Pancreas (tissue), 10 donors: ENCODE measurements around the gene F11R. TPM values are rescaled to one million over a fixed set of nuclear protein-coding genes. Genes with fewer than 3 reads are reported as not detected.
"Not testable (repeated sequence)": the region's sequence is repeated elsewhere in the genome, so short reads cannot be mapped to it uniquely, and the experiment has no call there.

Experiments used
- ATAC-seq, 4 donors: fragments of 200-7000 bp; cut with Tn5 transposase; one replicate each; pipeline versions ENCODE4 v1.8.0 to v1.9.1; 2020; ENCODE audit warnings: mild to moderate bottlenecking in 4 of 4, moderate library complexity in 4 of 4
- DNase-seq, 6 donors: peaks; one replicate each; pipeline ENCODE4 v3.0.0-alpha.2; 2020
- FAIRE-seq: peaks from 2 replicates; lab custom pipeline; 2012; peaks lifted over from hg19 to GRCh38; lab: Jason Lieb, UNC
- H3K27ac ChIP-seq, 4 donors: fragments of 200-600 bp; sonication (generic); 1 replicate in 3 of 4; 2 replicates in 1 of 4; pipeline versions ENCODE4 v1.5.0 to v1.8.0; 2020
- H3K27me3 ChIP-seq, 4 donors: fragments of 200-600 bp; one replicate each; pipeline ENCODE4 v1.8.0; 2021
- H3K36me3 ChIP-seq, 3 donors: fragments of 200-600 bp; sonication (generic) in 1 of 3; one replicate each; pipeline versions ENCODE4 v1.5.0 to v1.8.0; 2020 to 2021
- H3K4me1 ChIP-seq, 3 donors: fragments of 200-600 bp; one replicate each; pipeline ENCODE4 v1.8.0; 2021
- H3K4me3 ChIP-seq, 4 donors: fragments of 200-600 bp; sonication (generic) in 2 of 4; one replicate each; pipeline versions ENCODE4 v1.5.0 to v1.8.0; 2020 to 2021
- H3K9me3 ChIP-seq, 4 donors: fragments of 200-600 bp; one replicate each; pipeline ENCODE4 v1.8.0; 2021
- WGBS, 2 donors: extraction: QIAGEN DNeasy Blood & Tissue Kit; methylation state at CpG; one replicate each; pipeline ENCODE4 v1.1.7; 2013; 5-methylcytosine and 5-hydroxymethylcytosine counted together
- intact Hi-C, 3 donors: fragments of 100-400 bp; cut with DNase I; formaldehyde crosslinking; loops; one replicate each; pipeline versions ENCODE4 v1.11.1 to v1.14.2; 2022
- polyA plus RNA-seq, 2 donors: library from polyadenylated mRNA; stranded (reverse); fragments of 200-250 nt; gene quantifications; one replicate each; pipeline ENCODE4 v1.2.3, GENCODE V29; 2013
- total RNA-seq, 6 donors: library from RNA; stranded (reverse); fragmentation: NEBNext Ultra II Directional in 4 of 6; extraction: Animal tissue kit (Norgen Biotek cat#: 25700) in 4 of 6; gene quantifications; one replicate each; pipeline versions ENCODE4 v1.2.1 to v1.2.4, GENCODE V29; 2021 to 2023
- TF ChIP-seq, protein P1 (sequence below), 4 donors: fragments of 200-600 bp; sonication (generic) in 3 of 4; IDR thresholded peaks; one replicate each; pipeline versions ENCODE4 v1.5.0 to v1.8.0; 2021; ENCODE audit warnings: antibody characterized with exemption in 4 of 4
- donor health status: healthy with polysubstance abuse.
- donor health status: DM: no; HTN: no; CAD: no; lungs with moderate emphysema.
- donor health status: DM: no; HTN: no; CAD: no.
- donor health status: control.
- donor health status: control.
- donor health status: Bipolar disorder and iron deficiency.
- donor health status: DM: yes; HTN: yes; CAD: no.
- donor health status: DM: no; HTN: no; CAD: no.
- donor health status: DM: no; HTN: no; CAD: no.
- donor health status: DM: yes; HTN: yes; CAD: no.

Gene F11R
- total and polyA plus RNA-seq, 8 donors = 22.7 to 59.5 (median 36.9) TPM

- Histone ChIP-seq H3K4me1 (no peaks in the 10 kb centered on the region), H3K9me3 (no peaks in the 10 kb centered on the region), H3K27me3 (no peaks in the 10 kb centered on the region), H3K4me3 (no peak overlapping the region), H3K27ac (no peak overlapping the region), H3K36me3 (no peaks in the 10 kb centered on the region)
- DNase-seq = no peak
- 72 to 77% methylated on average over 3 of the region's 3 CpGs for WGBS, 2 donors
- TF ChIP-seq, protein P1, sequence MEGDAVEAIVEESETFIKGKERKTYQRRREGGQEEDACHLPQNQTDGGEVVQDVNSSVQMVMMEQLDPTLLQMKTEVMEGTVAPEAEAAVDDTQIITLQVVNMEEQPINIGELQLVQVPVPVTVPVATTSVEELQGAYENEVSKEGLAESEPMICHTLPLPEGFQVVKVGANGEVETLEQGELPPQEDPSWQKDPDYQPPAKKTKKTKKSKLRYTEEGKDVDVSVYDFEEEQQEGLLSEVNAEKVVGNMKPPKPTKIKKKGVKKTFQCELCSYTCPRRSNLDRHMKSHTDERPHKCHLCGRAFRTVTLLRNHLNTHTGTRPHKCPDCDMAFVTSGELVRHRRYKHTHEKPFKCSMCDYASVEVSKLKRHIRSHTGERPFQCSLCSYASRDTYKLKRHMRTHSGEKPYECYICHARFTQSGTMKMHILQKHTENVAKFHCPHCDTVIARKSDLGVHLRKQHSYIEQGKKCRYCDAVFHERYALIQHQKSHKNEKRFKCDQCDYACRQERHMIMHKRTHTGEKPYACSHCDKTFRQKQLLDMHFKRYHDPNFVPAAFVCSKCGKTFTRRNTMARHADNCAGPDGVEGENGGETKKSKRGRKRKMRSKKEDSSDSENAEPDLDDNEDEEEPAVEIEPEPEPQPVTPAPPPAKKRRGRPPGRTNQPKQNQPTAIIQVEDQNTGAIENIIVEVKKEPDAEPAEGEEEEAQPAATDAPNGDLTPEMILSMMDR (IDR thresholded peaks at IDR 0.05) = no peak
- intact Hi-C loops = no loop called here
- no peak for FAIRE-seq
- ATAC-seq = no peak
These were observed 45.7 kb upstream of the F11R start for GRCh38 chr1:161066694-161067093.

DNA sequence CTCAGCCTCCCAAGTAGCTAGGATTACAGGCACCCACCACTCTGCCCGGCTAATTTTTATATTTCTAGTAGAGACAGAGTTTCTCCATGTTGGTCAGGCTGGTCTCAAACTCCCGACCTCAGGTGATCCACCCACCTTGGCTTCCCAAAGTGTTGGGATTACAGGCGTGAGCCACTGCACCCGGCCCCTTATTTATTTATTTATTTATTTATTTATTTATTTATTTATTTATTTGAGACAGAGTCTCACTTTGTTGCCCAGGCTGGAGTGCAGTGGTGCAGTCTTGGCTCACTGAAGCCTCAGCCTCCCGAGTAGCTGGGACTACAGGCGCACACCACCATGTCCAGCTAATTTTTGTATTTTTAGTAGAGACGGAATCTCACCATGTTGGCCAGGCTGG, 44.7 kb upstream of the F11R start:
- 86 to 91% methylated on average over 7 of the region's 7 CpGs for WGBS, 2 donors
- not testable (repeated sequence) for ATAC-seq

GRCh38 chr1:161063936-161064335, 43.0 kb upstream of the F11R start:
- ATAC-seq, H3K36me3 ChIP-seq, DNase-seq, H3K27ac ChIP-seq, intact Hi-C loops, H3K27me3 ChIP-seq, H3K9me3 ChIP-seq, FAIRE-seq, H3K4me1 ChIP-seq, H3K4me3 ChIP-seq: not testable (repeated sequence)
- WGBS, 2 donors = 34 to 39% methylated on average over 6 of the region's 6 CpGs

More for the DNA sequence above, 44.7 kb upstream of the F11R start:
- H3K4me3 ChIP-seq, H3K9me3 ChIP-seq, FAIRE-seq, H3K4me1 ChIP-seq, H3K27me3 ChIP-seq, H3K27ac ChIP-seq, H3K36me3 ChIP-seq, intact Hi-C loops, DNase-seq: not testable (repeated sequence)

DNA sequence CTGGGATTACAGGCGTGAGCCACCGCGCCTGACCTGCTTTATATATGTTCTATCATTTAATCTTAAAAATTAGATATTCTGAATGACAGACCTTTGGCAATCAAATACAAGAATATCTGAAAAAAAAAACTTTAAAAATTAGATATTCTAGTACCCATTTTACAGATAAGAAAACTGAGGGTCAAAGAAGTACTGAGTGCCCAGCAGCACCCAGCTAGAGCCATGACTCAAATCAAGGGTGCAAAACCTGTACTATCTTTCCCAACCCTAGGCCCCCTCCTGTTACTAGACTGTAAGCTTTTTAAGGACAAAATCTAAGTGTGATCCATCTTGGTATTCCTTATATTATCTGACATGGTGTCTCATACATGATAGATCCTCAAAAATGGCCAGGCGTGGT, 40.5 kb upstream of the F11R start:
- Histone ChIP-seq H3K36me3 (no peaks in the 10 kb centered on the region), H3K4me3 (no peak overlapping the region), H3K27ac (no peak overlapping the region), H3K4me1 (no peaks in the 10 kb centered on the region), H3K27me3 (no peaks in the 10 kb centered on the region), H3K9me3 (no peaks in the 10 kb centered on the region)
- intact Hi-C loops = no loop called here
- ATAC-seq (no peak), FAIRE-seq (no peak), DNase-seq (no peak)
- 83 to 93% methylated on average over 4 of the region's 4 CpGs for WGBS, 2 donors
- TF ChIP-seq, protein P1 (IDR thresholded peaks at IDR 0.05) = no peak

DNA sequence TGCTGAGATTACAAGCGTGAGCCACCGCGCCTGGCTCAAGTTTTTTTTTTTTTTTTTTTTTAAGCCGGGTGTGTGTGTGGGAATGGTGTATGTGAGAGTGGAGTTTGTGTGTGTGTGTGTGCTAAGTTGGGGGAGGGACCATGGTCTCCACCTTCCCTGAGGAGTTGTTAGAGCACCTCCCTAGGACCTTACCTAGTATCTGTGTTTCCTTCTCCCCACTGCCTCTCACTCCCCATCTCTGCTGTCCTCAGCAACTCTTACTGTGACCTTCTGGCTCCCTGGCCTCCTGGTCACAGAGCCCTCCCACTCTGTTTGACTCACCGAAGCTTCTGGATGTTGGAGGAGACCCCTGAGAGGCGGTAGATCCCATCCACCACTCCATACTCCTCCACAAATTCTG, 38.3 kb upstream of the F11R start:
- TF ChIP-seq, protein P1 (IDR thresholded peaks at IDR 0.05) = no peak
- Histone ChIP-seq H3K36me3 (no peaks in the 10 kb centered on the region), H3K27ac (no peak overlapping the region), H3K9me3 (no peaks in the 10 kb centered on the region), H3K27me3 (no peaks in the 10 kb centered on the region), H3K4me1 (no peaks in the 10 kb centered on the region), H3K4me3 (no peak overlapping the region)
- ATAC-seq = no peak
- DNase-seq = no peak
- FAIRE-seq = no peak
- WGBS, 2 donors = 66 to 67% methylated on average over 6 of the region's 6 CpGs
- intact Hi-C loops = no loop called here

- no peak overlapping the region for H3K4me3 ChIP-seq
- H3K27me3 ChIP-seq = no peaks in the 10 kb centered on the region
- FAIRE-seq (no peak), DNase-seq (peak in 1 of 6 donors; percentile 20), ATAC-seq (no peak)
- WGBS, 2 donors = 63 to 74% methylated on average over 7 of the region's 7 CpGs
- H3K36me3 ChIP-seq = no peaks in the 10 kb centered on the region
- intact Hi-C loops = no loop called here
- no peaks in the 10 kb centered on the region for H3K4me1 ChIP-seq
- no peak overlapping the region for H3K27ac ChIP-seq
- no peaks in the 10 kb centered on the region for H3K9me3 ChIP-seq
- TF ChIP-seq, protein P1 (IDR thresholded peaks at IDR 0.05) = no peak
These were observed 33.9 kb upstream of the F11R start for GRCh38 chr1:161054805-161055204.
